ENCODE data around the gene BARHL2. TPM values are rescaled to one million over a fixed set of nuclear protein-coding genes. Genes with fewer than 3 reads are reported as not detected.

The BARHL2 gene
- total RNA-seq, 5 donors from 2014 or later (not counting 1 experiment from before 2014, with no cell fraction given) = not detected

GRCh38 chr1:90712153-90712856 lies 4.8 kb downstream of the BARHL2 start:
- Histone ChIP-seq H3K27ac (ENCODE audit: low read length) (no peak overlapping the region), H3K4me3 (ENCODE audit: control insufficient read depth in 1 of 2, extremely low read depth in 1 of 2, low read length in 1 of 2) (no peak overlapping the region), H3K27me3 (replicated peaks in 1 of 2; ENCODE audit: control insufficient read depth in 2 of 2, extremely low read depth in 1 of 2, insufficient read depth in 2 of 2, low read length in 1 of 2) (peaks cover 33 to 80% of the 10 kb centered on the region in 2 experiments), H3K4me1 (ENCODE audit: control insufficient read depth in 1 of 2, extremely low read depth in 1 of 2, insufficient read depth in 2 of 2, low read length in 2 of 2) (peaks cover 0 to 18% of the 10 kb centered on the region in 2 experiments), H3K9me3 (no peaks in the 10 kb centered on the region), H3K36me3 (ENCODE audit: control insufficient read depth in 2 of 2, extremely low read depth in 1 of 2, insufficient read depth in 1 of 2, low read length in 1 of 2) (no peaks in the 10 kb centered on the region)
- ATAC-seq (replicated peaks in 1 of 4) = no peak
- Mint-ChIP-seq H3K27ac (no peak overlapping the region), H3K27me3 (peaks cover 70 to 94% of the 10 kb centered on the region in 2 donors), H3K4me1 (peaks cover 15 to 27% (median 16%) of the 10 kb centered on the region in 3 donors), H3K9me3 (peaks cover 0 to 2% (median 0%) of the 10 kb centered on the region in 3 donors), H3K36me3 (no peaks in the 10 kb centered on the region), H3K4me3 (no peak overlapping the region)
- no peak for DNase-seq
- CTCF ChIA-PET = no interaction called here
- POLR2A ChIA-PET = no interaction called here
- 24% methylated on average over 20 of the region's 21 CpGs for WGBS (ENCODE audit: insufficient coverage)

GRCh38 chr1:90711696-90712095 lies 5.4 kb downstream of the BARHL2 start:
- ChIA-PET POLR2A (no interaction called here), CTCF (no interaction called here)
- Histone ChIP-seq H3K27me3 (replicated peaks in 1 of 2; ENCODE audit: control insufficient read depth in 2 of 2, extremely low read depth in 1 of 2, insufficient read depth in 2 of 2, low read length in 1 of 2) (peaks cover 33 to 80% of the 10 kb centered on the region in 2 experiments), H3K36me3 (ENCODE audit: control insufficient read depth in 2 of 2, extremely low read depth in 1 of 2, insufficient read depth in 1 of 2, low read length in 1 of 2) (no peaks in the 10 kb centered on the region), H3K27ac (ENCODE audit: low read length) (no peak overlapping the region), H3K9me3 (no peaks in the 10 kb centered on the region), H3K4me1 (ENCODE audit: control insufficient read depth in 1 of 2, extremely low read depth in 1 of 2, insufficient read depth in 2 of 2, low read length in 2 of 2) (peaks cover 0 to 18% of the 10 kb centered on the region in 2 experiments), H3K4me3 (ENCODE audit: control insufficient read depth in 1 of 2, extremely low read depth in 1 of 2, low read length in 1 of 2) (no peak overlapping the region)
- 12% methylated on average over 3 of the region's 5 CpGs for WGBS (ENCODE audit: insufficient coverage)
- peaks cover 69 to 94% of the 10 kb centered on the region in 2 donors for H3K27me3 Mint-ChIP-seq
- no peak overlapping the region for H3K4me3 Mint-ChIP-seq
- ATAC-seq (replicated peaks in 1 of 4) (no peak), DNase-seq (no peak)
- H3K36me3 Mint-ChIP-seq = no peaks in the 10 kb centered on the region
- peaks cover 16 to 26% (median 17%) of the 10 kb centered on the region in 3 donors for H3K4me1 Mint-ChIP-seq
- H3K27ac Mint-ChIP-seq = no peak overlapping the region
- H3K9me3 Mint-ChIP-seq = peaks cover 0 to 2% (median 0%) of the 10 kb centered on the region in 3 donors

GRCh38 chr1:90710579-90711536 lies 6.2 kb downstream of the BARHL2 start:
- no peak overlapping the region for H3K4me3 Mint-ChIP-seq
- H3K4me1 Mint-ChIP-seq = peaks cover 19 to 25% (median 20%) of the 10 kb centered on the region in 3 donors
- H3K27ac ChIP-seq (ENCODE audit: low read length) = no peak overlapping the region
- no peaks in the 10 kb centered on the region for H3K36me3 Mint-ChIP-seq
- H3K4me3 ChIP-seq (ENCODE audit: control insufficient read depth in 1 of 2, extremely low read depth in 1 of 2, low read length in 1 of 2) = no peak overlapping the region
- H3K27ac Mint-ChIP-seq = no peak overlapping the region
- ChIA-PET CTCF (no interaction called here), POLR2A (no interaction called here)
- H3K27me3 ChIP-seq (replicated peaks in 1 of 2; ENCODE audit: control insufficient read depth in 2 of 2, extremely low read depth in 1 of 2, insufficient read depth in 2 of 2, low read length in 1 of 2) = peaks cover 38 to 81% of the 10 kb centered on the region in 2 experiments
- ATAC-seq (replicated peaks in 1 of 4) (no peak), DNase-seq (no peak)
- no peaks in the 10 kb centered on the region for H3K9me3 ChIP-seq
- no peaks in the 10 kb centered on the region for H3K36me3 ChIP-seq (ENCODE audit: control insufficient read depth in 2 of 2, extremely low read depth in 1 of 2, insufficient read depth in 1 of 2, low read length in 1 of 2)
- H3K9me3 Mint-ChIP-seq = peaks cover 0 to 2% (median 0%) of the 10 kb centered on the region in 3 donors
- H3K4me1 ChIP-seq (ENCODE audit: control insufficient read depth in 1 of 2, extremely low read depth in 1 of 2, insufficient read depth in 2 of 2, low read length in 2 of 2) = peaks cover 3 to 22% of the 10 kb centered on the region in 2 experiments
- WGBS (ENCODE audit: insufficient coverage) = 5% methylated on average over 35 of the region's 41 CpGs
- H3K27me3 Mint-ChIP-seq = peaks cover 69 to 94% of the 10 kb centered on the region in 2 donors

GRCh38 chr1:90709535-90709934 lies 7.6 kb downstream of the BARHL2 start:
- Mint-ChIP-seq H3K36me3 (no peaks in the 10 kb centered on the region), H3K9me3 (no peaks in the 10 kb centered on the region), H3K27ac (no peak overlapping the region), H3K4me3 (no peak overlapping the region), H3K27me3 (peaks cover 74 to 96% of the 10 kb centered on the region in 2 donors), H3K4me1 (peaks cover 20 to 27% (median 21%) of the 10 kb centered on the region in 3 donors)
- CTCF ChIA-PET = interaction anchor here in 1 of 2 donors (0.5 to 0.6 kb wide), 2 partner anchors 123 to 513 kb away, joined by 3 read pairs; no protein-coding TSS in a partner anchor
- WGBS (ENCODE audit: insufficient coverage) = no CpG with 5 or more reads among the region's 2 CpGs
- ATAC-seq (replicated peaks in 1 of 4) = no peak
- POLR2A ChIA-PET = no interaction called here
- H3K36me3 ChIP-seq (ENCODE audit: control insufficient read depth in 2 of 2, extremely low read depth in 1 of 2, insufficient read depth in 1 of 2, low read length in 1 of 2) = no peaks in the 10 kb centered on the region
- H3K4me1 ChIP-seq (ENCODE audit: control insufficient read depth in 1 of 2, extremely low read depth in 1 of 2, insufficient read depth in 2 of 2, low read length in 2 of 2) = peaks cover 3 to 22% of the 10 kb centered on the region in 2 experiments
- no peak overlapping the region for H3K27ac ChIP-seq (ENCODE audit: low read length)
- peaks cover 2% of the 10 kb centered on the region for H3K9me3 ChIP-seq
- peaks cover 49 to 84% of the 10 kb centered on the region in 2 experiments for H3K27me3 ChIP-seq (replicated peaks in 1 of 2; ENCODE audit: control insufficient read depth in 2 of 2, extremely low read depth in 1 of 2, insufficient read depth in 2 of 2, low read length in 1 of 2)
- no peak overlapping the region for H3K4me3 ChIP-seq (ENCODE audit: control insufficient read depth in 1 of 2, extremely low read depth in 1 of 2, low read length in 1 of 2)
- DNase-seq = no peak

- Histone ChIP-seq H3K27me3 (replicated peaks in 1 of 2; ENCODE audit: control insufficient read depth in 2 of 2, extremely low read depth in 1 of 2, insufficient read depth in 2 of 2, low read length in 1 of 2) (peaks cover 54 to 80% of the 10 kb centered on the region in 2 experiments), H3K4me3 (ENCODE audit: control insufficient read depth in 1 of 2, extremely low read depth in 1 of 2, low read length in 1 of 2) (no peak overlapping the region), H3K36me3 (ENCODE audit: control insufficient read depth in 2 of 2, extremely low read depth in 1 of 2, insufficient read depth in 1 of 2, low read length in 1 of 2) (no peaks in the 10 kb centered on the region), H3K27ac (ENCODE audit: low read length) (no peak overlapping the region), H3K4me1 (ENCODE audit: control insufficient read depth in 1 of 2, extremely low read depth in 1 of 2, insufficient read depth in 2 of 2, low read length in 2 of 2) (peaks cover 3 to 22% of the 10 kb centered on the region in 2 experiments), H3K9me3 (peaks cover 2% of the 10 kb centered on the region)
- Mint-ChIP-seq H3K27me3 (peaks cover 71 to 95% of the 10 kb centered on the region in 2 donors), H3K27ac (no peak overlapping the region), H3K9me3 (no peaks in the 10 kb centered on the region), H3K4me3 (no peak overlapping the region), H3K4me1 (peaks cover 20 to 27% (median 21%) of the 10 kb centered on the region in 3 donors), H3K36me3 (no peaks in the 10 kb centered on the region)
- no CpG with 5 or more reads among the region's 2 CpGs for WGBS (ENCODE audit: insufficient coverage)
- CTCF ChIA-PET = no interaction called here
- ATAC-seq (replicated peaks in 1 of 4) (no peak), DNase-seq (no peak)
- POLR2A ChIA-PET = no interaction called here
Measured at GRCh38 chr1:90708826-90709225, 8.3 kb downstream of the BARHL2 start.

GRCh38 chr1:90708236-90708786 lies 8.8 kb downstream of the BARHL2 start:
- Mint-ChIP-seq H3K4me3 (no peak overlapping the region), H3K27me3 (peaks cover 66 to 92% of the 10 kb centered on the region in 2 donors), H3K36me3 (no peaks in the 10 kb centered on the region), H3K4me1 (peaks cover 18 to 22% (median 20%) of the 10 kb centered on the region in 3 donors), H3K27ac (no peak overlapping the region), H3K9me3 (no peaks in the 10 kb centered on the region)
- Histone ChIP-seq H3K9me3 (peaks cover 2% of the 10 kb centered on the region), H3K4me1 (ENCODE audit: control insufficient read depth in 1 of 2, extremely low read depth in 1 of 2, insufficient read depth in 2 of 2, low read length in 2 of 2) (peaks cover 3 to 18% of the 10 kb centered on the region in 2 experiments), H3K27me3 (replicated peaks in 1 of 2; ENCODE audit: control insufficient read depth in 2 of 2, extremely low read depth in 1 of 2, insufficient read depth in 2 of 2, low read length in 1 of 2) (peaks cover 51 to 76% of the 10 kb centered on the region in 2 experiments), H3K27ac (ENCODE audit: low read length) (no peak overlapping the region), H3K36me3 (ENCODE audit: control insufficient read depth in 2 of 2, extremely low read depth in 1 of 2, insufficient read depth in 1 of 2, low read length in 1 of 2) (no peaks in the 10 kb centered on the region), H3K4me3 (ENCODE audit: control insufficient read depth in 1 of 2, extremely low read depth in 1 of 2, low read length in 1 of 2) (no peak overlapping the region)
- DNase-seq (no peak), ATAC-seq (replicated peaks in 1 of 4) (no peak)
- 0% methylated on average over 1 of the region's 6 CpGs for WGBS (ENCODE audit: insufficient coverage)
- CTCF ChIA-PET = no interaction called here
- POLR2A ChIA-PET = no interaction called here
